DND-41 (cell line): ENCODE measurements around the gene PCDHGB2.
"Not testable (repeated sequence)": the region's sequence is repeated elsewhere in the genome, so short reads cannot be mapped to it uniquely, and the experiment has no call there.

Experiments
- ATAC-seq: fragments of 200-7000 bp; cut with Tn5 transposase; 3 replicates; pipeline ENCODE4 v1.9.1; 2021; ENCODE audit warnings: low read depth; ENCODE audit not compliant: insufficient read depth
- DNase-seq: peaks from one replicate; pipeline ENCODE4 v3.0.0-alpha.2; 2020
- H2AFZ ChIP-seq: 2 replicates; pipeline ENCODE4 v1.6.0; 2012; ENCODE audit warnings: low read depth, low read length
- H3K27ac ChIP-seq: 2 replicates; pipeline ENCODE4 v1.5.1; 2012; ENCODE audit warnings: low read length, inconsistent platforms
- H3K27me3 ChIP-seq: fragments of 200-600 bp; sonication (generic); 2 replicates; pipeline ENCODE4 v1.6.0; 2012; ENCODE audit warnings: low read length, mild to moderate bottlenecking, inconsistent platforms; ENCODE audit not compliant: insufficient read depth, poor library complexity
- H3K36me3 ChIP-seq: 2 replicates; pipeline ENCODE4 v1.5.1; 2012; ENCODE audit warnings: low read length, inconsistent platforms; ENCODE audit not compliant: insufficient read depth
- H3K4me1 ChIP-seq: 2 replicates; pipeline ENCODE4 v1.5.1; 2012; ENCODE audit warnings: mild to moderate bottlenecking, low read length; ENCODE audit not compliant: insufficient read depth
- H3K4me2 ChIP-seq: 2 replicates; pipeline ENCODE4 v1.6.0; 2012; ENCODE audit warnings: mild to moderate bottlenecking, moderate library complexity, low read length, inconsistent platforms; ENCODE audit not compliant: insufficient read depth
- H3K4me3 ChIP-seq, 2 experiments: fragments of 200-600 bp in 1 of 2; shearing (Covaris generic) in 1 of 2; 2 replicates each; pipeline ENCODE4 v1.5.1; 2012 to 2016; ENCODE audit warnings: inconsistent platforms in 2 of 2, low read length in 2 of 2, mild to moderate bottlenecking in 2 of 2, low read depth in 1 of 2, moderate library complexity in 1 of 2
- H3K79me2 ChIP-seq: 2 replicates; pipeline ENCODE4 v1.6.0; 2012; ENCODE audit warnings: low read length, inconsistent platforms; ENCODE audit not compliant: insufficient read depth
- H3K9ac ChIP-seq: 2 replicates; pipeline ENCODE4 v1.6.0; 2012; ENCODE audit warnings: low read depth, mild to moderate bottlenecking, inconsistent platforms, low read length, moderate library complexity
- H3K9me3 ChIP-seq: 2 replicates; pipeline ENCODE4 v1.5.1; 2012; ENCODE audit warnings: low read length, moderate library complexity, mild to moderate bottlenecking, inconsistent platforms; ENCODE audit not compliant: insufficient read depth, severe bottlenecking
- H4K20me1 ChIP-seq: 2 replicates; pipeline ENCODE4 v1.6.0; 2012; ENCODE audit warnings: low read length; ENCODE audit not compliant: insufficient read depth
- EZH2 ChIP-seq: IDR thresholded peaks from 3 replicates; pipeline ENCODE4 v1.6.1; 2012; ENCODE audit warnings: borderline replicate concordance, low read depth, mild to moderate bottlenecking, moderate library complexity, low read length, inconsistent platforms; ENCODE audit not compliant: severe bottlenecking
- TF ChIP-seq, protein P1 (sequence below): IDR thresholded peaks from 2 replicates; pipeline ENCODE4 v1.5.1; 2012; ENCODE audit warnings: borderline replicate concordance, low read length, moderate library complexity, mild to moderate bottlenecking; ENCODE audit not compliant: poor library complexity, severe bottlenecking; ENCODE audit errors: extremely low read depth

The PCDHGB2 gene

GRCh38 chr5:141326088-141326854 is 33.5 kb upstream of the PCDHGB2 start:
- Histone ChIP-seq H3K4me1 (peaks cover 1% of the 10 kb centered on the region), H3K9ac (no peak overlapping the region), H3K36me3 (no peaks in the 10 kb centered on the region), H3K27me3 (no peaks in the 10 kb centered on the region), H4K20me1 (no peaks in the 10 kb centered on the region), H3K79me2 (no peaks in the 10 kb centered on the region), H2AFZ (peak overlapping the region; percentile 54; the same call in 1 of the 2 replicates), H3K4me2 (no peak overlapping the region), H3K4me3 (no peak overlapping the region), H3K27ac (no peak overlapping the region), H3K9me3 (peaks cover 10% of the 10 kb centered on the region)
- TF ChIP-seq, protein P1, sequence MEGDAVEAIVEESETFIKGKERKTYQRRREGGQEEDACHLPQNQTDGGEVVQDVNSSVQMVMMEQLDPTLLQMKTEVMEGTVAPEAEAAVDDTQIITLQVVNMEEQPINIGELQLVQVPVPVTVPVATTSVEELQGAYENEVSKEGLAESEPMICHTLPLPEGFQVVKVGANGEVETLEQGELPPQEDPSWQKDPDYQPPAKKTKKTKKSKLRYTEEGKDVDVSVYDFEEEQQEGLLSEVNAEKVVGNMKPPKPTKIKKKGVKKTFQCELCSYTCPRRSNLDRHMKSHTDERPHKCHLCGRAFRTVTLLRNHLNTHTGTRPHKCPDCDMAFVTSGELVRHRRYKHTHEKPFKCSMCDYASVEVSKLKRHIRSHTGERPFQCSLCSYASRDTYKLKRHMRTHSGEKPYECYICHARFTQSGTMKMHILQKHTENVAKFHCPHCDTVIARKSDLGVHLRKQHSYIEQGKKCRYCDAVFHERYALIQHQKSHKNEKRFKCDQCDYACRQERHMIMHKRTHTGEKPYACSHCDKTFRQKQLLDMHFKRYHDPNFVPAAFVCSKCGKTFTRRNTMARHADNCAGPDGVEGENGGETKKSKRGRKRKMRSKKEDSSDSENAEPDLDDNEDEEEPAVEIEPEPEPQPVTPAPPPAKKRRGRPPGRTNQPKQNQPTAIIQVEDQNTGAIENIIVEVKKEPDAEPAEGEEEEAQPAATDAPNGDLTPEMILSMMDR = no peak
- TF ChIP-seq EZH2 = no peak
- ATAC-seq = no peak
- DNase-seq = no peak

DNA sequence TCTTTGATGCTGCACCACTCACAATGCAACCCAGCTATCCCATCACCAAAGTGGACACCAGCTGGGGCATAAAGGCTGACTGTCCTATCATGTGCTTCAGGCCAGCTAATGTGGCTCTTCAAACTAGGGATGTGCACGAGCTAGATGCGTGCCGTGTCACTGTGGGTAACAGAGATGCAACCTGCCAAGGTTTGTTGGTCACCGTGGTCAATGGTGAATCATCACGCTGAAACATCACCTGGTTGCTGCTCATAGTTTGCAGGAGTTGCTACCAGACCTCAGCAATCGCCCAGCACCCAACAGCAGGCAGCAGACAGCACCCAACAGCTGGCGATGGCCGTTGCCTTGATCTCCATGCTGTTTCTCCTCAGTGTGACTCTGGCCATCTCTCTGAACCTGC is 31.6 kb upstream of the PCDHGB2 start:
- no peaks in the 10 kb centered on the region for H3K27me3 ChIP-seq
- no peak for TF ChIP-seq EZH2
- TF ChIP-seq, protein P1 = no peak
- H3K27ac ChIP-seq = no peak overlapping the region
- H3K4me3 ChIP-seq = no peak overlapping the region
- H3K4me2 ChIP-seq = no peak overlapping the region
- no peaks in the 10 kb centered on the region for H4K20me1 ChIP-seq
- H3K4me1 ChIP-seq = no peaks in the 10 kb centered on the region
- ATAC-seq = no peak
- no peaks in the 10 kb centered on the region for H3K36me3 ChIP-seq
- H3K79me2 ChIP-seq = no peaks in the 10 kb centered on the region
- H3K9ac ChIP-seq = no peak overlapping the region
- DNase-seq = no peak
- no peaks in the 10 kb centered on the region for H3K9me3 ChIP-seq
- no peak overlapping the region for H2AFZ ChIP-seq

DNA sequence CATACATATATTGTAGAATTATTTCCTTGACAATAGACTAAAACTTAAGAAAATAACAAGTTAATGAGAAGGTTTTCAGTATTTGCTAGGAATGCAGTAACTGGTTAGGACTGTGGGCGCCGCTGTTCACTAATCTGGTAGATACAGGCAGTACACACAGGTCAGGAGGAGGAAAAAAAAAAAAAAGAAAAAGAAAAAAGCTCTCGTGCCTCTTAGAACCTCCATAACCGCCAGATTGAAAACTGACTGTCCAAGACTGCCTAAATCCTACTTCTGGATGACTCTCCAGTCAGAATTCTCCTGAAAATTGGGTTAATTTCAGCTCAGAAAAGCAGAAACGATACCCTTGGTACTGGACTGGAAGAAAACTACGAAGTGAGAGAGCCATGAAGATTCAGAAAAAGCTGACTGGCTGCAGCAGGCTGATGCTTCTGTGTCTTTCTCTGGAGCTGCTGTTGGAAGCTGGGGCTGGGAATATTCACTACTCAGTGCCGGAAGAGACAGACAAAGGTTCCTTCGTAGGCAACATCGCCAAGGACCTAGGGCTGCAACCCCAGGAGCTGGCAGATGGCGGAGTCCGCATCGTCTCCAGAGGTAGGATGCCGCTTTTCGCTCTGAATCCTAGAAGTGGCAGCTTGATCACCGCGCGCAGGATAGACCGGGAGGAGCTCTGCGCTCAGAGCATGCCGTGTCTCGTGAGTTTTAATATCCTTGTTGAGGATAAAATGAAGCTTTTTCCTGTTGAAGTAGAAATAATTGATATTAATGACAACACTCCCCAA is 29.3 kb upstream of the PCDHGB2 start, which contains the start of gene PCDHGA1:
PCDHGA1 (plus strand) TSS at position 216 of the 782 bp plus-strand sequence.
- Histone ChIP-seq H2AFZ (no peak within 1 kb of the TSS), H3K4me3 (no peak within 1 kb of the TSS), H3K9ac (no peak within 1 kb of the TSS), H3K4me2 (no peak within 1 kb of the TSS), H3K36me3 (no peaks in the 10 kb centered on the region), H4K20me1 (no peaks in the 10 kb centered on the region), H3K4me1 (no peaks in the 10 kb centered on the region), H3K79me2 (no peaks in the 10 kb centered on the region), H3K27ac (no peak within 1 kb of the TSS), H3K27me3 (no peaks in the 10 kb centered on the region), H3K9me3 (no peaks in the 10 kb centered on the region)
- TF ChIP-seq, protein P1 = no peak
- no peak for TF ChIP-seq EZH2
- DNase-seq (no peak), ATAC-seq (no peak)

- DNase-seq, H3K79me2 ChIP-seq, H3K4me3 ChIP-seq, H2AFZ ChIP-seq, H3K4me1 ChIP-seq, ATAC-seq, H3K27me3 ChIP-seq, H3K36me3 ChIP-seq, H4K20me1 ChIP-seq, H3K9ac ChIP-seq, H3K4me2 ChIP-seq, H3K27ac ChIP-seq, H3K9me3 ChIP-seq: not testable (repeated sequence)
These were observed 27.2 kb upstream of the PCDHGB2 start for GRCh38 chr5:141332571-141332970.
